Lung (tissue), 12 donors: Measurements from ENCODE around the gene PPIL1. TPM values are rescaled to one million over a fixed set of nuclear protein-coding genes. Genes with fewer than 3 reads are reported as not detected.

Experiments
- ATAC-seq: fragments of 200-7000 bp; cut with Tn5 transposase; one replicate; pipeline ENCODE4 v1.9.1; 2020; ENCODE audit warnings: moderate number of reproducible peaks; ENCODE audit not compliant: insufficient read depth, low FRiP score
- DNase-seq, 3 donors: peaks; one replicate each; pipeline ENCODE4 v3.0.0-alpha.2; 2013 to 2017
- H3K27ac ChIP-seq, 2 donors: one replicate each; pipeline ENCODE4 v1.5.1; 2013; ENCODE audit warnings: mild to moderate bottlenecking in 2 of 2, moderate library complexity in 2 of 2, control low read depth in 1 of 2, inconsistent platforms in 1 of 2, low read depth in 1 of 2, low read length in 1 of 2
- H3K27me3 ChIP-seq, 3 donors: one replicate each; pipeline ENCODE4 v1.5.1; 2013; ENCODE audit warnings: low read length in 2 of 3; ENCODE audit not compliant: control insufficient read depth in 3 of 3, insufficient read depth in 3 of 3
- H3K36me3 ChIP-seq, 4 donors: one replicate each; pipeline ENCODE4 v1.5.1; 2013; ENCODE audit warnings: low read length in 4 of 4, mild to moderate bottlenecking in 1 of 4, moderate library complexity in 1 of 4; ENCODE audit not compliant: control insufficient read depth in 4 of 4, insufficient read depth in 4 of 4
- H3K4me1 ChIP-seq, 5 donors: one replicate each; pipeline ENCODE4 v1.5.1; 2013; ENCODE audit warnings: low read length in 5 of 5, mild to moderate bottlenecking in 2 of 5, moderate library complexity in 1 of 5; ENCODE audit not compliant: control insufficient read depth in 5 of 5, insufficient read depth in 5 of 5
- H3K4me3 ChIP-seq: one replicate; pipeline ENCODE4 v1.5.1; 2013; ENCODE audit warnings: mild to moderate bottlenecking, control low read depth, moderate library complexity
- H3K9ac ChIP-seq, 2 donors: one replicate each; pipeline ENCODE4 v1.5.1; 2013; ENCODE audit warnings: low read length in 2 of 2, control low read depth in 1 of 2; ENCODE audit not compliant: insufficient read depth in 1 of 2
- H3K9me3 ChIP-seq, 4 donors: one replicate each; pipeline ENCODE4 v1.5.1; 2013; ENCODE audit warnings: low read length in 3 of 4, mild to moderate bottlenecking in 1 of 4, moderate library complexity in 1 of 4; ENCODE audit not compliant: control insufficient read depth in 4 of 4, insufficient read depth in 3 of 4
- WGBS, 2 donors: extraction: QIAGEN DNeasy Blood & Tissue Kit; methylation state at CpG; one replicate each; pipeline ENCODE4 v1.1.7; 2013; 5-methylcytosine and 5-hydroxymethylcytosine counted together
- polyA plus RNA-seq, 2 donors: library from polyadenylated mRNA; stranded (reverse); fragments of 200-250 nt; gene quantifications; one replicate each; pipeline ENCODE4 v1.2.1, GENCODE V29; 2013
- total RNA-seq, 2 donors: library from RNA; depleted of rRNA in 1 of 2; stranded (reverse); fragments of >200 nt in 1 of 2; gene quantifications; one replicate each; pipeline ENCODE4 v1.2.1, GENCODE V29; 2014 to 2021
- TF ChIP-seq, protein P1 (sequence below): IDR thresholded peaks from 2 replicates; pipeline ENCODE4 v1.5.1; 2012; ENCODE audit warnings: mild to moderate bottlenecking; ENCODE audit errors: control extremely low read depth, extremely low read depth
- donor health status: control.
- donor health status: control.
- donor health status: Bipolar disorder and iron deficiency.
- donor health status: healthy.
- donor health status: DM: yes; HTN: yes; CAD: no.

The PPIL1 gene
- total and polyA plus RNA-seq, 4 donors: 12.3 to 30.2 (median 20.1) TPM

- no peak overlapping the region for H3K4me3 ChIP-seq
- TF ChIP-seq, protein P1, sequence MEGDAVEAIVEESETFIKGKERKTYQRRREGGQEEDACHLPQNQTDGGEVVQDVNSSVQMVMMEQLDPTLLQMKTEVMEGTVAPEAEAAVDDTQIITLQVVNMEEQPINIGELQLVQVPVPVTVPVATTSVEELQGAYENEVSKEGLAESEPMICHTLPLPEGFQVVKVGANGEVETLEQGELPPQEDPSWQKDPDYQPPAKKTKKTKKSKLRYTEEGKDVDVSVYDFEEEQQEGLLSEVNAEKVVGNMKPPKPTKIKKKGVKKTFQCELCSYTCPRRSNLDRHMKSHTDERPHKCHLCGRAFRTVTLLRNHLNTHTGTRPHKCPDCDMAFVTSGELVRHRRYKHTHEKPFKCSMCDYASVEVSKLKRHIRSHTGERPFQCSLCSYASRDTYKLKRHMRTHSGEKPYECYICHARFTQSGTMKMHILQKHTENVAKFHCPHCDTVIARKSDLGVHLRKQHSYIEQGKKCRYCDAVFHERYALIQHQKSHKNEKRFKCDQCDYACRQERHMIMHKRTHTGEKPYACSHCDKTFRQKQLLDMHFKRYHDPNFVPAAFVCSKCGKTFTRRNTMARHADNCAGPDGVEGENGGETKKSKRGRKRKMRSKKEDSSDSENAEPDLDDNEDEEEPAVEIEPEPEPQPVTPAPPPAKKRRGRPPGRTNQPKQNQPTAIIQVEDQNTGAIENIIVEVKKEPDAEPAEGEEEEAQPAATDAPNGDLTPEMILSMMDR: no peak
- H3K27ac ChIP-seq: peak overlapping the region in 1 of 2 donors; percentile 1
- 82 to 91% methylated on average over 4 of the region's 4 CpGs for WGBS, 2 donors
- H3K9me3 ChIP-seq: no peaks in the 10 kb centered on the region
- DNase-seq: no peak
- H3K4me1 ChIP-seq: peaks cover 2 to 22% (median 13%) of the 10 kb centered on the region in 5 donors
- H3K36me3 ChIP-seq: peaks cover 15 to 26% (median 19%) of the 10 kb centered on the region in 4 donors
- H3K27me3 ChIP-seq: no peaks in the 10 kb centered on the region
- no peak overlapping the region for H3K9ac ChIP-seq
- no peak for ATAC-seq
Observed at GRCh38 chr6:36920049-36920448, 45.4 kb upstream of the PPIL1 start.

DNA sequence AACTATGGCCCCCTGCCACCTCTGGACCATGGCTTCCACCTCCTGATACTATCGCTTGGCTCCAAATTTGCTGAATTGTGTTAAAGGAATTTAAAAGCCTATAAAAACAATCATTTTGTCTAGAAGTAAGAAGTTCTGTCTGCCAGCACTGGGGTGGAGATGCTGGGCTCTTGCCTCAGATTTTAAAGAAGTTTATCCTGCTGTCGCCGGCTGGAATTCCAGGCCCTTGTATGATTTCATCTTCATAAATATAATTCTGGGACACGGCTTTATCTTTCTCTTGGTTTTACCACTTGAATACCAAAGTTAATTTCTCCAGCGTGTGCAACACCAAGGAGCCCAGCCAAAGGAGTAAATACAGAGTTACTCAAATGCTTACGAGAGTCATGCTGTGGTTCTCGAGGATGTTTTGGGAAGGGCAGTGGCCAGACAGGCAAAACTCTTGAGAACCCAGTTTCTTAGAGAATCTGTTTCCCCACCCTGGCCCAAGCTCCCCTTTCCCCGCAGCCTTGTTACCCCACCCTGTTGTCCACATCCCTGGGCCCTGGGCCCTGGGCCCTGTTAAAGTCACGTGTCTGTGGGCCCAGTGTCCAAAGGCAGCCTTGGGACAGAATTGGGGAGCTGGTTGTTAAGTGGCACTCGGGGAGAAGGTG lies 43.1 kb upstream of the PPIL1 start:
- peaks cover 17 to 29% (median 22%) of the 10 kb centered on the region in 4 donors for H3K36me3 ChIP-seq
- DNase-seq (no peak), ATAC-seq (peak; percentile 46)
- no peak overlapping the region for H3K4me3 ChIP-seq
- no peaks in the 10 kb centered on the region for H3K27me3 ChIP-seq
- H3K4me1 ChIP-seq: peaks cover 2 to 22% (median 13%) of the 10 kb centered on the region in 5 donors
- no peak overlapping the region for H3K9ac ChIP-seq
- peak overlapping the region; percentile 70 to 71 for H3K27ac ChIP-seq
- 68 to 81% methylated on average over 10 of the region's 10 CpGs for WGBS, 2 donors
- TF ChIP-seq, protein P1: no peak
- H3K9me3 ChIP-seq: no peaks in the 10 kb centered on the region

DNA sequence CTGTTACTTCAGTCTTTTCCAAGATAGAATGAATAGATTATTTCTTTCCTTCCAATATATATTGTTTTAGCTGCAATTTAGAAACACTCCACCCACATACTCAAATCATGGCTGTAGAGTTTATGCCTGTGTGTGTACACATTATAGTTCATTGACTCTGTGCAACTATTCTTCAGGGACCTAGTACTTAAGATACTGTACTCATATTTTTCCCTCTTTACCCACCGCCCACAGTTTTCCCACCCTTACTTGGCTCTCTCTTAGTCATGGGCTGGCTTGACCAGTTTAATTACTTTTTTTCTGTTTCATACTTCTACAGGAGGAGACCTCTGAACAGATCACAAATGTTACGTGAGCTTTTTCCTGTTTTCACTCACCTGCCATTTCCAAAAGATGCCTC lies 41.5 kb upstream of the PPIL1 start:
- H3K9me3 ChIP-seq: no peaks in the 10 kb centered on the region
- H3K4me3 ChIP-seq: no peak overlapping the region
- H3K4me1 ChIP-seq: peaks cover 4 to 22% (median 13%) of the 10 kb centered on the region in 5 donors
- H3K9ac ChIP-seq: no peak overlapping the region
- H3K36me3 ChIP-seq: peaks cover 14 to 34% (median 26%) of the 10 kb centered on the region in 4 donors
- H3K27ac ChIP-seq: peak overlapping the region in 1 of 2 donors; percentile 30
- ATAC-seq (no peak), DNase-seq (peak in 2 of 3 donors; percentile 39 to 70)
- H3K27me3 ChIP-seq: no peaks in the 10 kb centered on the region
- WGBS, 2 donors: 72 to 85% methylated on average over 2 of the region's 2 CpGs
- TF ChIP-seq, protein P1: no peak
